HG03558 (cell line): ENCODE data around the gene RIT2.

Experiments used
- ATAC-seq: cut with Tn5 transposase; IDR thresholded peaks from one replicate; pipeline ENCODE4 v1.9.1; 2021; ENCODE audit warnings: moderate number of reproducible peaks; ENCODE audit not compliant: unreplicated experiment; ENCODE audit errors: extremely low read depth

Gene RIT2

GRCh38 chr18:42941021-42941420 lies 174.5 kb downstream of the RIT2 start:
- ATAC-seq, result no peak

- no peak for ATAC-seq
Observed at GRCh38 chr18:42937436-42937835, 178.0 kb downstream of the RIT2 start.

GRCh38 chr18:42936289-42936688 lies 179.2 kb downstream of the RIT2 start:
- ATAC-seq, result no peak

- ATAC-seq, result no peak
Observed at GRCh38 chr18:42931491-42931890, 184.0 kb downstream of the RIT2 start.

GRCh38 chr18:42929857-42930256 lies 185.6 kb downstream of the RIT2 start:
- no peak for ATAC-seq

- no peak for ATAC-seq
Observed at GRCh38 chr18:42929181-42929580, 186.3 kb downstream of the RIT2 start.

GRCh38 chr18:42925036-42925435 lies 190.4 kb downstream of the RIT2 start:
- ATAC-seq, result no peak

- ATAC-seq, result no peak
Observed at GRCh38 chr18:42922363-42922762, 193.1 kb downstream of the RIT2 start.

- ATAC-seq, result no peak
Observed at GRCh38 chr18:42921226-42921737, 194.2 kb downstream of the RIT2 start.

- ATAC-seq, result no peak
Observed at GRCh38 chr18:42920621-42921020, 194.9 kb downstream of the RIT2 start.

- ATAC-seq, result no peak
Observed at GRCh38 chr18:42915299-42915698, 200.2 kb downstream of the RIT2 start.

GRCh38 chr18:42914476-42914875 lies 201.0 kb downstream of the RIT2 start:
- no peak for ATAC-seq

GRCh38 chr18:42909095-42909494 lies 206.4 kb downstream of the RIT2 start:
- no peak for ATAC-seq

GRCh38 chr18:42906761-42907160 lies 208.7 kb downstream of the RIT2 start:
- ATAC-seq, result no peak

GRCh38 chr18:42901161-42901560 lies 214.3 kb downstream of the RIT2 start:
- no peak for ATAC-seq

GRCh38 chr18:42893977-42894376 lies 221.5 kb downstream of the RIT2 start:
- no peak for ATAC-seq

GRCh38 chr18:42892181-42892580 lies 223.3 kb downstream of the RIT2 start:
- ATAC-seq, result no peak

GRCh38 chr18:42891705-42892104 lies 223.8 kb downstream of the RIT2 start:
- ATAC-seq, result no peak

- ATAC-seq, result no peak
Observed at GRCh38 chr18:42883169-42883568, 232.3 kb downstream of the RIT2 start.

GRCh38 chr18:42882122-42882521 lies 233.4 kb downstream of the RIT2 start:
- ATAC-seq, result no peak

GRCh38 chr18:42872838-42873237 lies 242.6 kb downstream of the RIT2 start:
- ATAC-seq, result no peak

GRCh38 chr18:42864876-42865275 lies 250.6 kb downstream of the RIT2 start:
- no peak for ATAC-seq

- ATAC-seq, result no peak
Observed at GRCh38 chr18:42861271-42861670, 254.2 kb downstream of the RIT2 start.
